BJ (cell line): ENCODE measurements around the gene VAPB. TPM values are rescaled to one million over a fixed set of nuclear protein-coding genes. Genes with fewer than 3 reads are reported as not detected.
A peak's percentile ranks its signal among the peaks of the same experiment; 100 is the strongest.

ENCODE experiments used
- CTCF ChIA-PET: fragments of 350-600 bp; formaldehyde crosslinking; extraction: SDS; loops from one replicate; lab custom pipeline; 2021; ENCODE audit warnings: antibody characterized with exemption, inconsistent platforms; lab: Yijun Ruan, JAX
- POLR2A ChIA-PET: fragments of 300-600 bp; sonication (Branson Sonifier 250); formaldehyde crosslinking; extraction: SDS; loops from one replicate; lab custom pipeline; 2021; ENCODE audit warnings: antibody characterized with exemption; lab: Charles Lee
- DNase-seq: peaks from one replicate; pipeline ENCODE4 v3.0.0-alpha.2; 2011; ENCODE audit warnings: low read depth
- H3K27me3 ChIP-seq: 2 replicates; pipeline ENCODE4 v1.6.0; 2011; ENCODE audit warnings: low read length; ENCODE audit not compliant: control insufficient read depth, insufficient read depth
- H3K36me3 ChIP-seq: 2 replicates; pipeline ENCODE4 v1.5.1; 2011; ENCODE audit warnings: low read length; ENCODE audit not compliant: control insufficient read depth, insufficient read depth
- H3K4me3 ChIP-seq: 2 replicates; pipeline ENCODE4 v1.5.1; 2011; ENCODE audit warnings: low read depth, mild to moderate bottlenecking, control low read depth, low read length
- CTCF ChIP-seq: IDR thresholded peaks from 2 replicates; pipeline ENCODE4 v1.5.1; 2011; ENCODE audit warnings: low read depth, mild to moderate bottlenecking, control low read depth, inconsistent platforms, low read length, moderate library complexity; ENCODE audit not compliant: insufficient read depth
- polyA plus RNA-seq: library from polyadenylated mRNA; depleted of rRNA; stranded (reverse); fragments of >200 nt; gene quantifications from 2 replicates; pipeline ENCODE4 v1.2.3, GENCODE V29; 2011

VAPB gene
- polyA plus RNA-seq, 1 experiment: 21.1 TPM

DNA sequence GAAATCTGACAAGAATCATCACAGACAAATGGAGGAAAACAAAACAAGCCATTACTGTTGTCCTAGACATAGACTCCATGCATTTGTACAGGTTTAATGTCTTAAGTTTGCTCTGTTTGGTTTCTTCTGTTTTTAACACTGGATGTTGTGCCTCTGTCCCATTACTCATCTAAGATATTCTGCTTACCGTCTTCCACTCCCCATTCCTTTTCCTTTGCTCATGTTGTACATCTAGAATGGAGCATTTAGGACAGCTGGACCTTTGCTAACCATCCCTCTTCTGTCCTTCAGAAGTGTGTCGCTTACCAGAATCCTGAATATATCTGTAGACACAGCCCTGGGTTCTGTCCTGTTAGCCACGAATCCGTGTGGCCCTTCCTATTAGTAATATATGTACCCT, 44.3 kb upstream of the VAPB start:
- CTCF ChIA-PET: no interaction called here
- no peak for TF ChIP-seq CTCF
- H3K36me3 ChIP-seq: peaks cover 9% of the 10 kb centered on the region
- no peak overlapping the region for H3K4me3 ChIP-seq
- no peaks in the 10 kb centered on the region for H3K27me3 ChIP-seq
- POLR2A ChIA-PET: interaction anchor here (0.6 kb wide), 1 partner anchor 16 kb away, joined by 3 read pairs; no protein-coding TSS in a partner anchor
- DNase-seq: no peak

DNA sequence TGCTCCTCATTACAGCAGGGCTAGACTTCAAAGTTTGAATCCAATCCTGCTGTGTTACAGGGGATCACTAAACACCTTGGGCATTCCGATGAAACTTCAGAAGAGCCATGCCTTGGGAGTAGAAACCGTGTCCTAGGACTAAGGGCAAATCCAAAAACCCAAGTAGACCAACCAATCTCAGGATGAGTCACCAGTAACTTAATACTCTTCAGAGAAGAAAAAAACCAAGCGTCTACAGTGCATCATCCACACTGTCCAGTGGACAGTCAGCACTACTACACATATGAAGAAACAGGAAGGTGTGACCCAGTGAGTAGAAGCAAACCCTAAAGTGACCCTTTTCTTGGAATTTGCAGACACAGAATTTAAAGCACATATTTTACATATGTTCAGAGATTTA, 39.5 kb upstream of the VAPB start:
- DNase-seq: no peak
- no peaks in the 10 kb centered on the region for H3K27me3 ChIP-seq
- TF ChIP-seq CTCF: peak; percentile 12; the same call in 1 of the 2 replicates
- POLR2A ChIA-PET: no interaction called here
- H3K4me3 ChIP-seq: no peak overlapping the region
- CTCF ChIA-PET: interaction anchor here (1.0 kb wide), 1 partner anchor 11 kb away, joined by 5 read pairs; no protein-coding TSS in a partner anchor
- peaks cover 11% of the 10 kb centered on the region for H3K36me3 ChIP-seq

GRCh38 chr20:58352468-58352867, 36.6 kb upstream of the VAPB start:
- no peak for DNase-seq
- no peaks in the 10 kb centered on the region for H3K27me3 ChIP-seq
- H3K36me3 ChIP-seq: peaks cover 6% of the 10 kb centered on the region
- no peak for TF ChIP-seq CTCF
- CTCF ChIA-PET: no interaction called here
- POLR2A ChIA-PET: no interaction called here
- no peak overlapping the region for H3K4me3 ChIP-seq

GRCh38 chr20:58359441-58359840, 29.6 kb upstream of the VAPB start:
- ChIA-PET CTCF (interaction anchor here (1.5 to 1.9 kb wide), 2 partner anchors 10 to 125 kb away, joined by 5 read pairs; no protein-coding TSS in a partner anchor), POLR2A (no interaction called here)
- no peak for DNase-seq
- Histone ChIP-seq H3K4me3 (no peak overlapping the region), H3K36me3 (peaks cover 8% of the 10 kb centered on the region), H3K27me3 (no peaks in the 10 kb centered on the region)
- TF ChIP-seq CTCF: no peak

- H3K27me3 ChIP-seq: no peaks in the 10 kb centered on the region
- DNase-seq: no peak
- CTCF ChIA-PET: interaction anchor here (1.3 to 1.9 kb wide), 4 partner anchors 12 to 126 kb away, joined by 3 to 5 read pairs (median 4); no protein-coding TSS in a partner anchor
- POLR2A ChIA-PET: interaction anchor here (0.7 kb wide), 1 partner anchor 16 kb away, joined by 3 read pairs; no protein-coding TSS in a partner anchor
- no peak overlapping the region for H3K4me3 ChIP-seq
- TF ChIP-seq CTCF: no peak
- peaks cover 2% of the 10 kb centered on the region for H3K36me3 ChIP-seq
Observed at GRCh38 chr20:58360936-58361335, 28.1 kb upstream of the VAPB start.
